ENCODE measurements around the gene ZBTB48. TPM values are rescaled to one million over a fixed set of nuclear protein-coding genes. Genes with fewer than 3 reads are reported as not detected.
"Not testable (repeated sequence)": the region's sequence is repeated elsewhere in the genome, so short reads cannot be mapped to it uniquely, and the experiment has no call there.

Gene ZBTB48
- total RNA-seq, 2 donors from 2014 or later: 41.3 to 51.0 TPM

DNA sequence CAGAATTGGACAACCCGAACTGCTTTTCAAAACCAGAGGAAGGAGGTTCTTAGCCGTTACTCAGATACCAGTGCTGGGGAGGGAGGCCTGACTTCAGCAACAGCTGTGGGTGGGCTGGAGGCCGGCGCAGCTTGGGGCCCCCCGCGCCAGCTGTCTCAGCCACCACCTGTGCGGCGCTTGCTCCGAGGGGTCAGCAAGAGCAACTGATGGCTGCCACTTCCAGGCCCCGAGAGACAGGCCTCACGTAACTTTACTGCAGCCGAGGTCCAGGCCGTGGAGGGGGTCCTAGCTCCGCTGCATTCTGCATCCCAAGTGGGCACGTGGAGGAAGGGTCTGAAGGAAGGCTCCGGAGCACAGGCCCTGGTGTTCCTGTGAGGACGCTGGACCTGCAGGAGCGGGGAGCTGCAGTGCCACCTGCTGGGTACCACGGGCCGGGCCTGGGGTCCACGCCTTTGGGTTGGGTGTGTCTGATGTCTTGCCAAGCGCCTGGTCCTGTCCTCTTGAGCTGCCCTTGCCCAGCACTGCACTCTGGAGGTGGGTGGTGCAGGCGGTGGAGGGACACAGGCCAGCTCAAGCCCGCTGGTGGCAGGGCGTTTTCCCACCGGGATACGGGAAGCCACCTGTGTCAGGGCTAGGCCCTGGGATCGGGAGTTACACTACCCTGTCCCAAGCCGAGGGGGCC is 54.7 kb downstream of the ZBTB48 start:
- no peak for TF ChIP-seq POLR2A (IDR thresholded peaks at IDR 0.05)
- TF ChIP-seq, protein P1, sequence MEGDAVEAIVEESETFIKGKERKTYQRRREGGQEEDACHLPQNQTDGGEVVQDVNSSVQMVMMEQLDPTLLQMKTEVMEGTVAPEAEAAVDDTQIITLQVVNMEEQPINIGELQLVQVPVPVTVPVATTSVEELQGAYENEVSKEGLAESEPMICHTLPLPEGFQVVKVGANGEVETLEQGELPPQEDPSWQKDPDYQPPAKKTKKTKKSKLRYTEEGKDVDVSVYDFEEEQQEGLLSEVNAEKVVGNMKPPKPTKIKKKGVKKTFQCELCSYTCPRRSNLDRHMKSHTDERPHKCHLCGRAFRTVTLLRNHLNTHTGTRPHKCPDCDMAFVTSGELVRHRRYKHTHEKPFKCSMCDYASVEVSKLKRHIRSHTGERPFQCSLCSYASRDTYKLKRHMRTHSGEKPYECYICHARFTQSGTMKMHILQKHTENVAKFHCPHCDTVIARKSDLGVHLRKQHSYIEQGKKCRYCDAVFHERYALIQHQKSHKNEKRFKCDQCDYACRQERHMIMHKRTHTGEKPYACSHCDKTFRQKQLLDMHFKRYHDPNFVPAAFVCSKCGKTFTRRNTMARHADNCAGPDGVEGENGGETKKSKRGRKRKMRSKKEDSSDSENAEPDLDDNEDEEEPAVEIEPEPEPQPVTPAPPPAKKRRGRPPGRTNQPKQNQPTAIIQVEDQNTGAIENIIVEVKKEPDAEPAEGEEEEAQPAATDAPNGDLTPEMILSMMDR (IDR thresholded peaks at IDR 0.05): peak in 3 of 4 experiments; percentile 25 to 76 (median 57)
- peak; percentile 41 for TF ChIP-seq POLR2AphosphoS5 (IDR thresholded peaks at IDR 0.05)
- Histone ChIP-seq H3K4me3 (no peak overlapping the region), H3K9me3 (no peaks in the 10 kb centered on the region), H3K36me3 (peaks cover 0 to 3% of the 10 kb centered on the region in 2 donors), H3K4me1 (replicated peaks) (no peaks in the 10 kb centered on the region), H3K27ac (no peak overlapping the region), H3K27me3 (replicated peaks; ENCODE audit: insufficient read depth) (no peaks in the 10 kb centered on the region)
- DNase-seq (ENCODE audit: low spot score): peak; percentile 59
- WGBS: 55% methylated on average over 26 of the region's 29 CpGs
- intact Hi-C loops (cut with DNase I): loop anchor here (2.0 kb wide), 1 partner anchor 80 kb away; the partner anchor contains the start of genes NOL9 and TAS1R1

DNA sequence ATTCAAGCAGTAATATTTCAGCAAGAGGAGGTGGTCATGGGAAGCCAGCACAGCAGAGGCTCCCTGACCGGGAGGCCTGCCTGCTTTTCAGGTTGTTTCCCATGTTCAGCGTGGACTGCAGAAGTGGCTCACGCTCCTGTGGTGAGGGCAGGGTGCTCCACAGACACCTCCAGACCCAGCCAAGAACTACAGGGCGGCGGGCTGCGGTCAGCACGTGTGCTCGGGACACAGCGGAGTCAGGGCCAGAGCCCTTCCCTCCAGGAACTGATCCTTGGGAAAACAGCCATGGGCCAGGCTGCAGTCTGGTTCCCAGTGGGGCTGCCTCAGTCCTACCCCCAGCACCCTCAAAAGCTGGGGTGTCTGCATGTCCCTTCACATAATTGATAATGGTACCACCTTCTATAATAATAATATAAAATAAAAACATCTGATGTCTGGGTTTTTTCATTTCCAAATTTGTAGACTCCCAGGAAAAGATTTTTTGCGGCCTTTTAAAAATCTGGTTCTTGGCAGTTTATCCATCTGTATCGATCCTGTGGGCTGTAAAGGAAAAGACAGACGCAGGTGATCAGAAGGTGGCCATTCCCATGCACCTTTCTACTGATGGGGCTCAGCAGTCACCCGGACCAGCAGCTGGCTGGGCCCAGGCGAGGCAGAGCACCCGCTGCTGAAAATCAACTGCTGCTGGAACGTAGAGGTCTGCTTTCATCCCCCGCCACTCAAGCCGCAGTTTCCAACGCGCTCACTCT is 55.5 kb downstream of the ZBTB48 start:
- H3K27me3 ChIP-seq (replicated peaks; ENCODE audit: insufficient read depth): no peaks in the 10 kb centered on the region
- H3K36me3 ChIP-seq: peaks cover 0 to 3% of the 10 kb centered on the region in 2 donors
- no peaks in the 10 kb centered on the region for H3K4me1 ChIP-seq (replicated peaks)
- 87% methylated on average over 20 of the region's 20 CpGs for WGBS
- H3K9me3 ChIP-seq: no peaks in the 10 kb centered on the region
- no peak for DNase-seq (ENCODE audit: low spot score)
- TF ChIP-seq POLR2AphosphoS5 (IDR thresholded peaks at IDR 0.05) (no peak), POLR2A (IDR thresholded peaks at IDR 0.05) (no peak)
- intact Hi-C loops (cut with DNase I): loop anchor here (2.0 kb wide), 1 partner anchor 81 kb away; the partner anchor contains the start of genes NOL9 and TAS1R1
- H3K27ac ChIP-seq: no peak overlapping the region
- H3K4me3 ChIP-seq: no peak overlapping the region

- Histone ChIP-seq H3K4me3 (no peak overlapping the region), H3K27ac (no peak overlapping the region), H3K4me1 (replicated peaks) (no peaks in the 10 kb centered on the region), H3K27me3 (replicated peaks; ENCODE audit: insufficient read depth) (no peaks in the 10 kb centered on the region), H3K36me3 (peaks cover 0 to 3% of the 10 kb centered on the region in 2 donors), H3K9me3 (no peaks in the 10 kb centered on the region)
- 74% methylated on average over 16 of the region's 16 CpGs for WGBS
- TF ChIP-seq POLR2AphosphoS5 (IDR thresholded peaks at IDR 0.05) (no peak), POLR2A (IDR thresholded peaks at IDR 0.05) (no peak)
- TF ChIP-seq, protein P1 (IDR thresholded peaks at IDR 0.05): no peak
- intact Hi-C loops (cut with DNase I): loop anchor here (2.0 kb wide), 1 partner anchor 81 kb away; the partner anchor contains the start of genes NOL9 and TAS1R1
- DNase-seq (ENCODE audit: low spot score): no peak
Measured at GRCh38 chr1:6635910-6636760, 56.3 kb downstream of the ZBTB48 start.

GRCh38 chr1:6636778-6637177 is 57.0 kb downstream of the ZBTB48 start:
- H3K27ac ChIP-seq; H3K4me3 ChIP-seq; DNase-seq (ENCODE audit: low spot score); H3K9me3 ChIP-seq; H3K27me3 ChIP-seq (replicated peaks; ENCODE audit: insufficient read depth); H3K4me1 ChIP-seq (replicated peaks); intact Hi-C loops (cut with DNase I); H3K36me3 ChIP-seq: not testable (repeated sequence)
- 95% methylated on average over 6 of the region's 6 CpGs for WGBS

- no peak for TF ChIP-seq POLR2A (IDR thresholded peaks at IDR 0.05)
- TF ChIP-seq POLR2AphosphoS5 (IDR thresholded peaks at IDR 0.05): no peak
- TF ChIP-seq, protein P1 (IDR thresholded peaks at IDR 0.05): no peak
- 75% methylated on average over 9 of the region's 9 CpGs for WGBS
- DNase-seq (ENCODE audit: low spot score): no peak
- Histone ChIP-seq H3K4me3 (no peak overlapping the region), H3K9me3 (no peaks in the 10 kb centered on the region), H3K27ac (no peak overlapping the region), H3K36me3 (peaks cover 0 to 3% of the 10 kb centered on the region in 2 donors), H3K27me3 (replicated peaks; ENCODE audit: insufficient read depth) (no peaks in the 10 kb centered on the region), H3K4me1 (replicated peaks) (no peaks in the 10 kb centered on the region)
- intact Hi-C loops (cut with DNase I): no loop called here
Measured at GRCh38 chr1:6637770-6638169, 58.0 kb downstream of the ZBTB48 start.

All from prostate gland (tissue), 2 donors.